Measurements from ENCODE around the gene TSPAN11.

DNA sequence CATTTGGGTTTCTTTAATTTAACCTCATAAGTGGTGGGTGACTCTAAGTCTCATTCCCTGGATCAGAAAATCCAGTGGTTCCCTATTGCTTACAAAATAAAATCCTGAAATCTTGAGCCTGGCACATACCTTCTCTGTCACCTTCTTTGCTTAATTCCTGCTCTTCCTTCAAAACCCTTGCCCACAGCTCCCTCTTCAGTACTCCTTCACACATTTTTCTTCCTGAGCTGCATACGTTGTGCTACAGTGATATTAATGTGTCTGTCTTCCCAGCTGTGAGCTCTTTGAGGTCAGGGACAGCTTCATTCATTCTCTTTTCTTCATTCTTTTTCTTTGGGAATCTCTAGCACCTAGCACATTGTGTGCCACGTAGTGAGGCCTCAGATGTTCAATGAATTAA, 9.5 kb downstream of the TSPAN11 start:
- TF ChIP-seq POLR2A (IDR thresholded peaks at IDR 0.05; ENCODE audit: low read length): no peak
- TF ChIP-seq GATA1 (IDR thresholded peaks at IDR 0.05; ENCODE audit: low read depth, low read length): no peak
